Brain microvascular endothelial cell (primary cell): Measurements from ENCODE around the gene TNNC2.
A peak's percentile ranks its signal among the peaks of the same experiment; 100 is the strongest.

ENCODE experiments used
- DNase-seq: peaks from one replicate; pipeline ENCODE4 v3.0.0-alpha.2; 2020
- H3K27ac ChIP-seq: fragments of 250-450 bp; sonication (Bioruptor Pico); 2 replicates; pipeline ENCODE4 v1.5.1; 2020; ENCODE audit warnings: mild to moderate bottlenecking, moderate library complexity
- H3K27me3 ChIP-seq: fragments of 250-450 bp; sonication (Bioruptor Pico); replicated peaks from 2 replicates; pipeline ENCODE4 v1.5.1; 2020; ENCODE audit warnings: mild to moderate bottlenecking
- H3K36me3 ChIP-seq: fragments of 250-450 bp; sonication (Bioruptor Pico); replicated peaks from 2 replicates; pipeline ENCODE4 v1.5.1; 2020; ENCODE audit warnings: mild to moderate bottlenecking
- H3K4me3 ChIP-seq: 2 replicates; pipeline ENCODE4 v1.5.1; 2011; ENCODE audit warnings: low read depth, mild to moderate bottlenecking, control low read depth, low read length, moderate library complexity
- CTCF ChIP-seq: IDR thresholded peaks from 2 replicates; pipeline ENCODE4 v1.5.1; 2011; ENCODE audit warnings: low read depth, mild to moderate bottlenecking, moderate library complexity, low read length, control low read depth, inconsistent platforms; ENCODE audit errors: missing control alignments
- in situ Hi-C: cut with HindIII; loops from 2 replicates; pipeline ENCODE4 v1.10.0; 2017; ENCODE audit warnings: low sequenced_read_pairs, low pct_ligation_motif_present

TNNC2 gene

GRCh38 chr20:45867136-45867818 is 40.2 kb upstream of the TNNC2 start:
- in situ Hi-C loops, result no loop called here
- H3K27me3 ChIP-seq, result no peaks in the 10 kb centered on the region
- TF ChIP-seq CTCF, result no peak
- no peak overlapping the region for H3K4me3 ChIP-seq
- no peak for DNase-seq
- H3K36me3 ChIP-seq, result no peaks in the 10 kb centered on the region
- H3K27ac ChIP-seq, result peak overlapping the region; percentile 76

DNA sequence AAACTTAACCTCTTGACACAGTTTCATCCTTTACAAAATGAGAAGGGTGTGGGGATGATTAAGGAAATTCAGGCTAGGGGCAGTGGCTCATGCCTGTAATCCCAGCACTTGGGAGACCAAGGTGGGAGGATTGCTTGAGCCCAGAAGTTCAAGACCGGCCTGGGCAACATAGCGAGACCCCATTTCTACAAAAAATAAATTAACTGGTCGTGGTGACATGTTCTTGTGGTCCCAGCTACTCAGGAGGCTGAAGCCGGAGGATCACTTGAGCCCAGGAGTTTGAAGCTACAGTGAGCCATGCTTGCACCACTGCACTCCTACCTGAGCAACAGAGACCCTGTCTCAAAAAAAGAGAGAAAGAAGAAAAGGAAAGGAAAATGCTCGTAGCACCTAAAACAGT is 39.3 kb upstream of the TNNC2 start:
- in situ Hi-C loops, result no loop called here
- H3K27ac ChIP-seq, result no peak overlapping the region
- no peak for DNase-seq
- no peaks in the 10 kb centered on the region for H3K36me3 ChIP-seq
- H3K27me3 ChIP-seq, result no peaks in the 10 kb centered on the region
- H3K4me3 ChIP-seq, result no peak overlapping the region
- no peak for TF ChIP-seq CTCF

GRCh38 chr20:45863543-45864470 is 36.7 kb upstream of the TNNC2 start:
- Histone ChIP-seq H3K36me3 (no peaks in the 10 kb centered on the region), H3K27ac (no peak overlapping the region), H3K27me3 (no peaks in the 10 kb centered on the region), H3K4me3 (no peak overlapping the region)
- TF ChIP-seq CTCF, result no peak
- no peak for DNase-seq
- in situ Hi-C loops, result no loop called here

- in situ Hi-C loops, result no loop called here
- Histone ChIP-seq H3K27me3 (no peaks in the 10 kb centered on the region), H3K36me3 (no peaks in the 10 kb centered on the region), H3K27ac (no peak overlapping the region), H3K4me3 (no peak overlapping the region)
- no peak for DNase-seq
- no peak for TF ChIP-seq CTCF
Observed at GRCh38 chr20:45861221-45862075, 34.3 kb upstream of the TNNC2 start.

DNA sequence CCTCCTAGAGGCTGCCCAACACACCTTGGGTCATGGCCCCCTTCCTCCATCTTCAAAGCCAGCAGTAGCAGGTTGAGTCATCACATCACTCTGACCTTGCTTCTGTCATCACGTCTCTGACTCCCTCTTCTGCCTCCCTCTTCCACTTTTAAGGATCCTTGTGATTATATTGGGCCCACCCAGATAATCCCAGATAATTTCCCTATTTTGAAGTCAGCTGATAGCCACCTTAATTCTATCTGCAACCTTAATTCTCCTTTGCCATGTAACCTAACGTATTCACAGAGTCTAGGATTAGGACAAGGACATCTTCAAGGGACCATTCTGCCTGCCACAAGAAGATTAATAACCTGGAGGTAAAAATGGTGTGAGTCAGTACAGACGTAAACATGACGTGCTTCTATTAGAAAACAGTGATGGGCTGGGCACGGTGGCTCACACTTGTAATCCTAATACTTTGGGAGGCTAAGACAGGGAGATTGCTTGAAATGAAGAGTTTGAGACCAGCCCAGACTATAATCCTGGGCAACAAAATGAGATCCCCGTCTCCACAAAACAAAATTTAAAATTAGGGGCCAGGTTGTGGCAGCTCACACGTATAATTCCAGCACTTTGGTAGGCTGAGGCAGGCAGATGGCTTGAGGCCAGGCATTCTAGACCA is 33.6 kb upstream of the TNNC2 start:
- Histone ChIP-seq H3K27ac (no peak overlapping the region), H3K27me3 (no peaks in the 10 kb centered on the region), H3K4me3 (no peak overlapping the region), H3K36me3 (no peaks in the 10 kb centered on the region)
- no peak for DNase-seq
- TF ChIP-seq CTCF, result no peak
- in situ Hi-C loops, result no loop called here
